Measurements from ENCODE around the gene LGALS9.
A peak's percentile ranks its signal among the peaks of the same experiment; 100 is the strongest.

Gene LGALS9

GRCh38 chr17:27630607-27631410 lies at the start of gene LGALS9:
TSS of gene LGALS9 (plus strand) at chr17:27631188. CDS start at chr17:27631266, 78 bp downstream.
- no peak for DNase-seq (ENCODE audit: low spot score)

- DNase-seq (ENCODE audit: low spot score): no peak
Observed at GRCh38 chr17:27582696-27583095, 48.3 kb upstream of the LGALS9 start.

- no peak for DNase-seq (ENCODE audit: low spot score)
Observed at GRCh38 chr17:27585153-27585681, 45.8 kb upstream of the LGALS9 start.

- DNase-seq (ENCODE audit: low spot score): no peak
Observed at GRCh38 chr17:27585792-27586191, 45.2 kb upstream of the LGALS9 start.

- no peak for DNase-seq (ENCODE audit: low spot score)
Observed at GRCh38 chr17:27586203-27586721, 44.7 kb upstream of the LGALS9 start.

GRCh38 chr17:27588354-27588753 lies 42.6 kb upstream of the LGALS9 start:
- no peak for DNase-seq (ENCODE audit: low spot score)

- DNase-seq (ENCODE audit: low spot score): no peak
Observed at GRCh38 chr17:27590864-27591263, 40.1 kb upstream of the LGALS9 start.

- DNase-seq (ENCODE audit: low spot score): no peak
Observed at GRCh38 chr17:27591986-27592385, 39.0 kb upstream of the LGALS9 start.

- no peak for DNase-seq (ENCODE audit: low spot score)
Observed at GRCh38 chr17:27593232-27593856, 37.6 kb upstream of the LGALS9 start.

- no peak for DNase-seq (ENCODE audit: low spot score)
Observed at GRCh38 chr17:27593857-27594255, 37.1 kb upstream of the LGALS9 start.

GRCh38 chr17:27595208-27595607 lies 35.8 kb upstream of the LGALS9 start:
- DNase-seq (ENCODE audit: low spot score): no peak

GRCh38 chr17:27596096-27596495 lies 34.9 kb upstream of the LGALS9 start:
- DNase-seq (ENCODE audit: low spot score): no peak

- no peak for DNase-seq (ENCODE audit: low spot score)
Observed at GRCh38 chr17:27596566-27597187, 34.3 kb upstream of the LGALS9 start.

- no peak for DNase-seq (ENCODE audit: low spot score)
Observed at GRCh38 chr17:27597188-27597580, 33.8 kb upstream of the LGALS9 start.

- no peak for DNase-seq (ENCODE audit: low spot score)
Observed at GRCh38 chr17:27597783-27598320, 33.1 kb upstream of the LGALS9 start.

- no peak for DNase-seq (ENCODE audit: low spot score)
Observed at GRCh38 chr17:27598337-27599050, 32.5 kb upstream of the LGALS9 start.

- no peak for DNase-seq (ENCODE audit: low spot score)
Observed at GRCh38 chr17:27600471-27600870, 30.5 kb upstream of the LGALS9 start.

GRCh38 chr17:27601069-27601974 lies 29.7 kb upstream of the LGALS9 start:
- peak; percentile 88 for DNase-seq (ENCODE audit: low spot score)

- no peak for DNase-seq (ENCODE audit: low spot score)
Observed at GRCh38 chr17:27601975-27602302, 29.0 kb upstream of the LGALS9 start.

- peak; percentile 75 for DNase-seq (ENCODE audit: low spot score)
Observed at GRCh38 chr17:27602721-27603420, 28.1 kb upstream of the LGALS9 start.

Measured in NAMALWA (cell line).